HG02571 (cell line): ENCODE data around the gene SLC5A5.
"Not testable (repeated sequence)": the region's sequence is repeated elsewhere in the genome, so short reads cannot be mapped to it uniquely, and the experiment has no call there.

ENCODE experiments used
- ATAC-seq: cut with Tn5 transposase; IDR thresholded peaks from one replicate; pipeline ENCODE4 v1.9.1; 2021; ENCODE audit warnings: mild to moderate bottlenecking, moderate library complexity; ENCODE audit not compliant: unreplicated experiment

SLC5A5 gene

GRCh38 chr19:17871032-17871877, 490 bp upstream of the SLC5A5 start:
- no peak for ATAC-seq

DNA sequence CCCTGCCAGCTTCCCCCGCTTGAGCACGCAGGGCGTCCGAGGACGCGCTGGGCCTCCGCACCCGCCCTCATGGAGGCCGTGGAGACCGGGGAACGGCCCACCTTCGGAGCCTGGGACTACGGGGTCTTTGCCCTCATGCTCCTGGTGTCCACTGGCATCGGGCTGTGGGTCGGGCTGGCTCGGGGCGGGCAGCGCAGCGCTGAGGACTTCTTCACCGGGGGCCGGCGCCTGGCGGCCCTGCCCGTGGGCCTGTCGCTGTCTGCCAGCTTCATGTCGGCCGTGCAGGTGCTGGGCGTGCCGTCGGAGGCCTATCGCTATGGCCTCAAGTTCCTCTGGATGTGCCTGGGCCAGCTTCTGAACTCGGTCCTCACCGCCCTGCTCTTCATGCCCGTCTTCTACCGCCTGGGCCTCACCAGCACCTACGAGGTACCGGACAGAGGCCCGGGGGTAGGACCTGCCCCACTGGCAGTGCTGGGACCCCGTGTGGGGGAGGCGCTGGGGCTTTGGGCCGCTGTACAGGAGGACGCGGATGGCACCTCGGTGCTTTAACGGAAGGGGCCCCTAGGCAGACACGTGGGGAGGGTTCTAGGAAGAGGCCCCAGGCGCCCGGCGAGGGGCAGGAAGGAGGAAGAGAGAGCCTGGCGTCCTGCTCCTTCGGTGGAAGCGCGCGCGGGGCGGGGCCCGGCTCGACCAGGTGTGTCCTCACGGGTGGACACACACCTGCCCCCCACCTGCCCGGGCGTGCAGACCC, 681 bp downstream of the SLC5A5 start:
- no peak for ATAC-seq

DNA sequence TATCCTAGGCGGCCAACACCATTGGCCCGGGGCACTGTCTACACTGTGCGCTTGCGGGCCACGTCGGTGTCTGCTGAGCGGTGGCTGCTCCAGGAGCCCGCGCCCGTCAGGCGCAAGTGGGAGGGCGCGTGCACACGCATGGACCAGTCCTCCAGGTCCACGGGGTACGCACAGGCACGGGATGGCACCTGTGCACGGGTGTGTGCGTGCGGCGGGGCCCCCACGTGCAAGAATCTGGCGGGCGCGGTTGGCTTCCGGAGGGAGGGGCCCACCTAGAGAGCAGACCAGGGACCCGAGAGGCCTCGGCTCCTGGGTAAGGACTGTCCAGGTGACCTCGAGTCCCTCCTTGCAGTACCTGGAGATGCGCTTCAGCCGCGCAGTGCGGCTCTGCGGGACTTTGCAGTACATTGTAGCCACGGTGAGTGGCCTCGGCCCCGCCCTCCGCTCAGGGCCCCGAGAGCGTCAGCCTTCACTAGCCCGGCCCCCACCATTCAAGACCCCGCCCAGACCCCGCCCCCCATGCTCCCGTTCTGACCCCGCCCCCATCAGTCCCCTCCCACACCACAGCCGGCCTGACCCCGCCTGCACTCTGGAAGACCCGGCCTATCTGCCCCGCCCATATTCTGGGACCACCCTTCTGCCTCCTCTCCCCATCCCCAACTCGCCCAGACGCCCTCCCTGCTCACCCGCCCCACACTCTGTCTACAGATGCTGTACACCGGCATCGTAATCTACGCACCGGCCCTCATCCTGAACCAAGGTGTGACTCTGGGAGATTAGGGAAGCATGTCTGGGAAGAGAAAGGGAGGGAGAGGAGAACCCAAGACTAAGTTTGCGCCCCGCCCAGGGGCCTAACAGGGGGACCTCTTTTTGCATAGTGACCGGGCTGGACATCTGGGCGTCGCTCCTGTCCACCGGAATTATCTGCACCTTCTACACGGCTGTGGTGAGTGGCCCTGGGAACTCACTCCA, 2.3 kb downstream of the SLC5A5 start:
- no peak for ATAC-seq

- no peak for ATAC-seq
Observed at GRCh38 chr19:17874758-17875135, 3.0 kb downstream of the SLC5A5 start.

DNA sequence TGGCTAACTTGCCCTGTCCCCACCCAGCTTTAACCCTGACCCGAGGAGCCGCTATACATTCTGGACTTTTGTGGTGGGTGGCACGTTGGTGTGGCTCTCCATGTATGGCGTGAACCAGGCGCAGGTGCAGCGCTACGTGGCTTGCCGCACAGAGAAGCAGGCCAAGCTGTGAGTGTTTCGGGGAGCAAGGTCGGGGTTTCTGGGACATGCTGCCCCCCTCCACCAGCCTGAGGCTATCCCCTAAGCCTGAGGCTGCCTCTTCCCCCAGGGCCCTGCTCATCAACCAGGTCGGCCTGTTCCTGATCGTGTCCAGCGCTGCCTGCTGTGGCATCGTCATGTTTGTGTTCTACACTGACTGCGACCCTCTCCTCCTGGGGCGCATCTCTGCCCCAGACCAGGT, 6.0 kb downstream of the SLC5A5 start:
- ATAC-seq = no peak

GRCh38 chr19:17879466-17879865, 7.7 kb downstream of the SLC5A5 start:
- no peak for ATAC-seq

GRCh38 chr19:17881701-17882100, 10.0 kb downstream of the SLC5A5 start:
- no peak for ATAC-seq

DNA sequence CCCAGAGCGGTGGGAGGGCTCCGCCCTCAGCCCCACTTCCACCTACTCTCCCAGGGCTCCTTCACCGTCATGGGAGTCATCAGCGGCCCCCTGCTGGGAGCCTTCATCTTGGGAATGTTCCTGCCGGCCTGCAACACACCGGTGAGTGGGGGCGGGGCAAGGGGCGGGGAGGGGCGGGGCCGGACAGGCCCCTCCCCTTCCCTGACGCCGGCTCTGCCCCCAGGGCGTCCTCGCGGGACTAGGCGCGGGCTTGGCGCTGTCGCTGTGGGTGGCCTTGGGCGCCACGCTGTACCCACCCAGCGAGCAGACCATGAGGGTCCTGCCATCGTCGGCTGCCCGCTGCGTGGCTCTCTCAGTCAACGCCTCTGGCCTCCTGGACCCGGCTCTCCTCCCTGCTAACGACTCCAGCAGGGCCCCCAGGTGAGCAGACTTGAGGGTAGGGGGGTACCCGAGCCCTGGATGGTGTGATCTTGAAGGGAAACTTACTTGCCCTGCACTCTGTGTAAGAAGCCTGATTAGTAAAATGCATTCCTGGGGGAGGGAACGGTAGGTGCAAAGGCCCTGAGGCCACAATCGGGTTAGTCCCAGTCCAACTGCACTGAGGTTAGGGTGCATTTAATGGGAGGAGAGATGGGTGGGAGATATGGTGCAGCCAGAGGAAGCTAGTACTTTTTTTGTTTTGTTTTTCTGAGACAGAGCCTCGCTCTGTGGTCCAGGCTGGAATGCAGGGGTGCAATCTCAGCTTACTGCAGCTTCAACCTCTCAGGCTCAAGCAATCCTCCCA, 12.1 kb downstream of the SLC5A5 start:
- ATAC-seq = no peak

- no peak for ATAC-seq
Observed at GRCh38 chr19:17886515-17886914, 14.8 kb downstream of the SLC5A5 start.

GRCh38 chr19:17887221-17887620, 15.5 kb downstream of the SLC5A5 start:
- ATAC-seq = not testable (repeated sequence)

DNA sequence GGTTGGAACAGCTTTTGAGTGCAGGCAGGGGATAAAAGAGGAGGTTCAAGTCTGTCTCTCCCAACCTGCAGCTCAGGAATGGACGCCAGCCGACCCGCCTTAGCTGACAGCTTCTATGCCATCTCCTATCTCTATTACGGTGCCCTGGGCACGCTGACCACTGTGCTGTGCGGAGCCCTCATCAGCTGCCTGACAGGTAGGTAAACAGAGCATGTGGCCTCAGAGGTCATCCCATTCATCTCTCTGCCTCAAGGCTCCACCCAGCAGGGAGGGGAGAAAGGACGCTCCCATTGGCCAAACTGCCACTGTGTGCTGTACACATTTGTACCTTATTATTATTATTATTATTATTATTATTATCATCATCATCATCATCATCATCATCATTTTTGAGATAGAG, 16.5 kb downstream of the SLC5A5 start:
- no peak for ATAC-seq

DNA sequence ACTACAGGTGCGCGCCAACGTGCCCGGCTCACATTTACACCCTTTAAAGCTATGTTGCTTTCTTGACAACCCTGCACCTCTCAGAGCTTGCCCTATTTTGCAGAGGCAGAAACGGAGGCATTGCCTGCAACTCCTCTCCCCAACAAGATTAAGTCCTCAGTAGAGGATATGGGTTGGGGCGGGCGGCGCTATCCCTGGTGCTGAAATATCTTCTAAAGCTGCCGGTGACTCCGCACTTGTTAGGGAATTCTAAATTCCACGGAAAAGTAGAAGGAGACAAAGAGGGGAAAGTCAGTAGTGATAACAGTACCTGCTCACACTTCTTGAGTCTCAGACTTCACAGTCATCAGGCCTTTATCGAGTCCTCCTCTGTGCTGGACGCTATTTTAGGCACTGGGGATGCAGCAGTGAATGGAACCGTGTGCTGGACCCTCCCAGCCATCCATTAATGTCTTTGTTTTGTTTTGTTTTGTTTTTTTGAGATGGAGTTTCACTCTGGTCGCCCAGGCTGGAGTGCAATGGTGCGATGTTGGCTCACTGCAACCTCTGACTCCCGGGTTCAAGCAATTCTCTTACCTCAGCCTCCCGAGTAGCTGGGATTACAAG, 18.0 kb downstream of the SLC5A5 start:
- no peak for ATAC-seq

DNA sequence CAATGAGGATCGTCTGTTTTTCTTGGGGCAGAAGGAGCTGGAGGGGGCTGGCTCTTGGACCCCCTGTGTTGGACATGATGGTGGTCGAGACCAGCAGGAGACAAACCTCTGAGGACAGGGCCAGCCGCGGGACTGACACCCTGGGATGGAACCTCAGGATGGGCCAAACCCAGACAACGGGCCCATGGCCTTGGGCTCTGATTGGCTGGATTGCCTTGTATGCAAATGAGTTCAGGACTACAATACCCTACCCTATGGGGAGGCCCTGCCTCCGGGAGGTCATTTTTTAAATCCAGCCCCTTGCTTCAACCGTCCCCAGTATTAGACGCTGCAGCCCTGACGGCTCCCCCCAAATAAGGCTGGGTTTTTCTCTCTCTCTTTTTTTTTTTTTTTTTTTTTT, 22.0 kb downstream of the SLC5A5 start:
- no peak for ATAC-seq

- ATAC-seq = no peak
Observed at GRCh38 chr19:17902701-17903100, 31.0 kb downstream of the SLC5A5 start.

- ATAC-seq = no peak
Observed at GRCh38 chr19:17908244-17908643, 36.5 kb downstream of the SLC5A5 start.

GRCh38 chr19:17909003-17909732, 37.4 kb downstream of the SLC5A5 start:
- ATAC-seq = no peak

DNA sequence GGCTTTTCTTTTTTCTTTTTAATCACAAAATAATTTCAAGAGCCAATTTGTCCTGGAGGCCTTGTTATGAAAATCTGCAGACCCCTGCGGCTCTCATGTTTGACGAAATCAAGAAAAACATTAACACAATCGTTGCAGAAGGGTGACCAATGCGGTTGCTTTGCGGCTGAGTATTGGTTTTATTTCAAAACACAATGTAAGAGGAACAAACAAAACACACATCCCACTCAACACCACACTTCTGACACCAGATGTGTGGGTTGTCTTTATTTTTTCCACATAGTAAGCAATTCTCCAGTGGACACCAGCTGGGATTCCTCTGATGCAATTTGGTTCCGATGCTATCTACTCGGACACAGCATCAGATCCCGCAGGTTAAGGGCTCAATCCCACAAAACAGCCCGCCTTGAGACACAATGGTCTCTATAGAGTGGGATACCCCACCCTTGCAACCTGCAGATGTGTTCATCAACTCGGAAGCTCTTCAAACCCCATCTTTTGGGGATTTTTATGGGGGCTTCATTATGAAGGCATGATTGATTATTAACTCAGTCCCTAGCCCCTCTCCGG, 39.1 kb downstream of the SLC5A5 start:
- ATAC-seq = no peak

DNA sequence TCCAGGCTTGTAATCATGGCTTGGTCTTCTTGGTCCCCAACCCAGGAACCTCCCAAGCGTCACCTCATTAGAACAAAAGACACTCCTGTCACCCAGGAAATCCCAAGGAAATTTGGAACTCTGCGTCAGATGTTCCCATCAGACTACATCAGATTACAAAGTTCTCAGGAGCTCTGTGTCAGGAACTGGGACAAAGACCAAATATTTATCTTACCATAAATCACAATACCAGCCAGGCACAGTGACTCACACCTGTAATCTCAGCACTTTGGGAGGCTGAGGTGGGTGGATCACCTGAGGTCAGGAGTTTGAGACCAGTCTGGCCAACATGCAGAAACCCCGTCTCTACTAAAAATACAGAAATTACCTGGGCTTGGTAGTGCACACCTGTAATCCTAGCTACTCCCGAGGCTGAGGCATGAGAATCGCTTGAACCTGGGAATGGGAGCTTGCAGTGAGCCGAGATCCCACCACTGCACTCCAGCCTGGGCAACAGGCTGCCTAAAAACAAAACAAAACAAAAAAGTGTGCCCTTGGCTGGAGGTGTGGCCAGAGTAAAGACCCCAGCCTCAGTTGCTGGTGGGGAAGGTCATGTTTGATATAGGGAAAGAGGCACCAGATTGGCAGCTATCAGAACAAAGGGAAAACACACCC, 44.3 kb downstream of the SLC5A5 start:
- ATAC-seq = no peak
